GM12878 (cell line): Measurements from ENCODE around the gene C10orf105. TPM values are rescaled to one million over a fixed set of nuclear protein-coding genes. Genes with fewer than 3 reads are reported as not detected.

Experiments
- ATAC-seq: fragments of 200-7000 bp; cut with Tn5 transposase; 3 replicates; pipeline ENCODE4 v1.9.1; 2020; ENCODE audit warnings: mild to moderate bottlenecking, moderate library complexity
- BruUV-seq: library from RNA; stranded (reverse); fragments of 400-500 nt; replicated peaks from 2 replicates; lab custom pipeline; 2021; lab: Mats Ljungman, UMichigan
- CTCF ChIA-PET: fragments of 300-600 bp; sonication (Branson Sonifier 250); formaldehyde crosslinking; extraction: SDS; loops from one replicate; lab custom pipeline; 2021; ENCODE audit warnings: inconsistent platforms; lab: Yijun Ruan, JAX
- POLR2A ChIA-PET: fragments of 350-600 bp; formaldehyde crosslinking; extraction: SDS; loops from one replicate; lab custom pipeline; 2021; ENCODE audit warnings: inconsistent platforms; lab: Charles Lee
- RAD21 ChIA-PET: fragments of 300-600 bp; sonication (Branson Sonifier 250); formaldehyde crosslinking; loops from one replicate; lab custom pipeline; 2023; ENCODE audit warnings: antibody characterized with exemption; ENCODE audit not compliant: unreplicated experiment; lab: Charles Lee
- SMC1A ChIA-PET: fragments of 300-600 bp; sonication (Branson Sonifier 250); formaldehyde crosslinking; loops from one replicate; lab custom pipeline; 2023; ENCODE audit not compliant: unreplicated experiment, uncharacterized antibody; lab: Charles Lee
- DNase-seq: peaks from one replicate; pipeline ENCODE4 v3.0.0-alpha.2; 2011; ENCODE audit warnings: low read depth, low spot score
- FAIRE-seq: peaks from 3 replicates; lab custom pipeline; 2011; peaks lifted over from hg19 to GRCh38; lab: Jason Lieb, UNC
- H2AFZ ChIP-seq: 2 replicates; pipeline ENCODE4 v1.6.0; 2011; ENCODE audit warnings: low read depth, low read length, control low read depth; ENCODE audit not compliant: control insufficient read depth
- H3K27ac ChIP-seq: 2 replicates; pipeline ENCODE4 v1.5.1; 2011; ENCODE audit warnings: control low read depth; ENCODE audit not compliant: control insufficient read depth, insufficient read depth
- H3K27me3 ChIP-seq, 2 experiments: replicated peaks in 1 of 2; 2 replicates each; pipeline versions ENCODE4 v1.6.0 to v1.6.1; 2011; ENCODE audit warnings: low read length in 1 of 2; ENCODE audit not compliant: control insufficient read depth in 2 of 2, insufficient read depth in 2 of 2
- H3K36me3 ChIP-seq, 2 experiments: 2 replicates each; pipeline ENCODE4 v1.5.1; 2011; ENCODE audit warnings: low read length in 1 of 2; ENCODE audit not compliant: control insufficient read depth in 2 of 2, insufficient read depth in 2 of 2
- H3K4me1 ChIP-seq: 2 replicates; pipeline ENCODE4 v1.6.1; 2011; ENCODE audit warnings: mild to moderate bottlenecking, low read length, moderate library complexity, mixed read lengths; ENCODE audit not compliant: control insufficient read depth, insufficient read depth
- H3K4me2 ChIP-seq: 2 replicates; pipeline ENCODE4 v1.6.0; 2011; ENCODE audit warnings: control low read depth; ENCODE audit not compliant: control insufficient read depth, insufficient read depth
- H3K4me3 ChIP-seq: fragments of 200-600 bp; sonication (generic); 2 replicates; pipeline ENCODE4 v1.5.1; 2016
- H3K79me2 ChIP-seq: 2 replicates; pipeline ENCODE4 v1.6.0; 2011; ENCODE audit warnings: low read length; ENCODE audit not compliant: control insufficient read depth, insufficient read depth
- H3K9ac ChIP-seq: 2 replicates; pipeline ENCODE4 v1.8.0; 2011; ENCODE audit warnings: low read length, control low read depth, mixed read lengths; ENCODE audit not compliant: control insufficient read depth, insufficient read depth
- H3K9me3 ChIP-seq: replicated peaks from 3 replicates; pipeline ENCODE4 v1.5.1; 2011; ENCODE audit warnings: mild to moderate bottlenecking, low read length; ENCODE audit not compliant: control insufficient read depth, insufficient read depth
- H4K20me1 ChIP-seq: 2 replicates; pipeline ENCODE4 v1.6.0; 2011; ENCODE audit not compliant: control insufficient read depth, insufficient read depth
- BHLHE40 ChIP-seq, 2 experiments: fragments of 450-650 bp in 1 of 2; IDR thresholded peaks; 2 replicates each; pipeline ENCODE4 v1.6.1; 2011 to 2017; ENCODE audit warnings: low read depth in 2 of 2, borderline replicate concordance in 1 of 2, improper control_type of control experiment in 1 of 2, low read length in 1 of 2, mild to moderate bottlenecking in 1 of 2
- IKZF1 ChIP-seq: fragments of 450-650 bp; conservative IDR thresholded peaks from 2 replicates; pipeline ENCODE4 v1.6.1; 2017; ENCODE audit warnings: antibody characterized with exemption, mild to moderate bottlenecking
- IKZF2 ChIP-seq, 2 experiments: fragments of 450-650 bp; IDR thresholded peaks; 2 replicates each; pipeline ENCODE4 v1.6.1; 2017; ENCODE audit warnings: mild to moderate bottlenecking in 2 of 2, moderate library complexity in 2 of 2
- KAT2A ChIP-seq: conservative IDR thresholded peaks from 2 replicates; pipeline ENCODE4 v1.6.1; 2011; ENCODE audit warnings: low read depth, low read length; ENCODE audit not compliant: control insufficient read depth
- MYB ChIP-seq: fragments of 150-350 bp; IDR thresholded peaks from 2 replicates; pipeline ENCODE4 v1.6.1; 2014; ENCODE audit warnings: mild to moderate bottlenecking, low read depth, low read length, borderline replicate concordance
- NFYB ChIP-seq: IDR thresholded peaks from 2 replicates; pipeline ENCODE4 v1.6.1; 2011; ENCODE audit warnings: low read depth, mild to moderate bottlenecking, low read length, improper control_type of control experiment, moderate library complexity; ENCODE audit not compliant: insufficient read depth
- RUNX3 ChIP-seq: IDR thresholded peaks from 2 replicates; pipeline ENCODE4 v1.6.1; 2012; ENCODE audit warnings: low read length, inconsistent platforms
- SMARCA5 ChIP-seq: fragments of 450-650 bp; IDR thresholded peaks from 2 replicates; pipeline ENCODE4 v1.6.1; 2017; ENCODE audit warnings: mild to moderate bottlenecking
- SRF ChIP-seq, 2 experiments: IDR thresholded peaks; 2 replicates each; pipeline ENCODE4 v1.6.1; 2011; ENCODE audit warnings: low read depth in 2 of 2, low read length in 2 of 2, mild to moderate bottlenecking in 1 of 2, moderate library complexity in 1 of 2
- STAT3 ChIP-seq: IDR thresholded peaks from 2 replicates; pipeline ENCODE4 v1.6.1; 2011; ENCODE audit warnings: low read depth, low read length, improper control_type of control experiment
- ZZZ3 ChIP-seq: IDR thresholded peaks from 2 replicates; pipeline ENCODE4 v1.6.1; 2011; ENCODE audit warnings: low read depth; ENCODE audit not compliant: control insufficient read depth, insufficient read length
- WGBS: methylation state at CpG from one replicate; pipeline ENCODE4 v1.1.6; 2016; ENCODE audit warnings: low lambda C conversion rate; ENCODE audit not compliant: insufficient replicate concordance, insufficient coverage; ENCODE audit errors: missing lambda C conversion rate; 5-methylcytosine and 5-hydroxymethylcytosine counted together
- in situ Hi-C: fragments of 300-500 bp; cut with MboI; formaldehyde crosslinking; loops from 9 replicates; pipeline ENCODE4 v1.14.3; 2018; ENCODE audit warnings: mixed read lengths
- intact Hi-C: fragments of 100-400 bp; cut with micrococcal nuclease; formaldehyde crosslinking; loops from one replicate; pipeline ENCODE4 v1.14.2; 2022; ENCODE audit not compliant: unreplicated experiment
- polyA plus RNA-seq, 11 experiments: library from polyadenylated mRNA; depleted of rRNA in 4 of 11; unstranded in 6 of 11; stranded (reverse) in 5 of 11; fragments of >200 nt; fragmentation: Nextera tagmentation in 4 of 11; fragmentation: Illumina TruSeq in 1 of 11; extraction: Ambion mirVana in 4 of 11; extraction: Trizol in 1 of 11; gene quantifications; 1 replicate in 1 of 11; 2 replicates in 10 of 11; pipeline versions ENCODE4 v1.2.1 to v1.2.3, GENCODE V29; 2011 to 2016; ENCODE audit warnings: inconsistent platforms in 2 of 11, missing spikeins in 2 of 11, low read depth in 1 of 11
- total RNA-seq, 4 experiments: library from RNA; depleted of rRNA in 3 of 4; stranded (reverse); fragments of >200 nt in 3 of 4; fragmentation: Illumina TruSeq in 1 of 4; extraction: Trizol in 1 of 4; gene quantifications; 2 replicates each; pipeline versions ENCODE4 v1.2.1 to v1.2.3, GENCODE V29; 2013 to 2021
- TF ChIP-seq, protein P1 (sequence below): IDR thresholded peaks from 2 replicates; pipeline ENCODE4 v1.6.1; 2011; ENCODE audit warnings: borderline replicate concordance, low read depth, mild to moderate bottlenecking, moderate library complexity, mixed read lengths, low read length; ENCODE audit not compliant: insufficient read depth; ENCODE audit errors: extremely low read length
- TF ChIP-seq, protein P2 (sequence below): IDR thresholded peaks from 2 replicates; pipeline ENCODE4 v1.6.1; 2011; ENCODE audit warnings: low read depth, low read length, improper control_type of control experiment, borderline replicate concordance

C10orf105 gene
- total and polyA plus RNA-seq, 10 of the 15 experiments (the other 5 are each of a cell fraction or from before 2014, with no cell fraction given) = 0.04 to 0.06 (median 0.05) TPM; not detected in 7

DNA sequence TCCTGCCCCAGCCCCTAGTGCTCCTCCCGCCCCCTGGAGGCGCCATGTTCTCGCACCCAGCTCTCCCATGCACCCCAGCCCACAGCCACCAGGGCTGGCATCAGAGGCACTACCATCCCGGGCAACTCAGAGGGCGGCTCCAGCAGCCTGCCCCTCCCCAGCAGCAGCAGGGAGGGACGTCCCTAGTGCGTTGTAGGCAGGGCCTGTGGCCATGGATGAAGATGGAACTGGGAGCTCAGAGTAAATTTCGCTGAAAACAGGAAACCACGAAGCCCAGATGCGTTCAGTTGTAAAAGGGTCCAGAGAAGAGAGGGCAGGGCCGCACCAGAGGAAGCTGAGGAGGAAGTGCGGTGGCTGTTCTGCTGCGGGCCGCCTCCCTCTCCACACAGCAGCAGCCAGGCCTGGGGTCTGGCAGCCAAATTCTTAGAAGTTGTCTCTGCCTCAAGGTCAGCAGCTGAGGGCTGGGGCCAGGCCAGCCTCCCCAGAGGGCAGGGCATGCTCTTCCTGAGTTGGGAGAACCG, 29.2 kb upstream of the C10orf105 start (continued):
- TF ChIP-seq, protein P1, sequence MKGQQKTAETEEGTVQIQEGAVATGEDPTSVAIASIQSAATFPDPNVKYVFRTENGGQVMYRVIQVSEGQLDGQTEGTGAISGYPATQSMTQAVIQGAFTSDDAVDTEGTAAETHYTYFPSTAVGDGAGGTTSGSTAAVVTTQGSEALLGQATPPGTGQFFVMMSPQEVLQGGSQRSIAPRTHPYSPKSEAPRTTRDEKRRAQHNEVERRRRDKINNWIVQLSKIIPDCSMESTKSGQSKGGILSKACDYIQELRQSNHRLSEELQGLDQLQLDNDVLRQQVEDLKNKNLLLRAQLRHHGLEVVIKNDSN = no peak

DNA sequence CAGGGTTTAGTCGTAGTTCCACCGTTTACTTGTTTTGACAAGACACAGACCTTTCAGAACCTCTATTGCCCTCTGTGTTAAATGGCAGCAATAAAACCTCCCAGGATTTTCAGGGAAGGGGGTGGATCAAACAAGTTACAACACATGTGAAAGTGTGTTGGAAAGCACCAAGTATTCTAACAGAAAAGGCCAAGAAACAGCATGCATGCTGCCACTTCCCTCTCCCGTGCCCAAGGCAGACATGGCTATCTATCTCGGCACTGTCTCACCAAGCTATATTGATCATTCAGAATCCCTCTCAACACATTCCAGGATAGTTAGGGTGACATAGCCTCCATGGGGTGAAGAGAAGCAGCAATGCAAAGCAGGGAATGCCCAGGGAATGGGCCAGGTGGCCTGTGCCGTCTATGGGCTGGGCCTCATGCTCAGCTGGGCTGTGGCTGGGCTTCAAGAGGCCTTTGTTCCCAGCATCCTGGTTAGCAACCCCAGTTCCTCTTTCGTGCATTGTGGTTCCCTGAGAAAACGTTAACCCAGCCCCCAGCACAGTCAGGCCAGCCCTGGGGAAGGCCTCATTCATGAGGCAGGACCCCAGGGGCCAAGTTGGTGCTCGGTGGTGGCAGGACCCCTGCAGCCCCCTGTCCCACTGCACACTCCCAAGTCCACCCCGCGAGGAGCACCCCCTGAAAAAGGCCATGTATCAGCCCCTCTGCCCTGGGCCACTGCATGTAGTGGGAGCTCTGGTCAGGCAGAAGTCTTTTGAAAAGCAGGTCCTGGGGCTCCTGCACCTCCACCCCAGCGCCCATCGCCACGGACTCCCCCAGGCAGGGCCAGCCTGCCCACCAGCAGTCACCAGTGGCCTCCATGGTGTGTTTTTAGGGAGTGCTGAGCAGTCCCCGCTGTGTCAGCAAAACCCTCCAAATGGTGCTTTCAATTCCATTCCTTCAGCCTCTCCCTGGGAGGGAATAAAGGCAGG, 28.3 kb upstream of the C10orf105 start:
- Histone ChIP-seq H3K4me3 (no peak overlapping the region), H3K27me3 (no peaks in the 10 kb centered on the region), H3K4me1 (peaks cover 45% of the 10 kb centered on the region), H3K4me2 (peak overlapping the region; percentile 23), H3K9ac (peak overlapping the region; percentile 52; the same call in 1 of the 2 replicates), H3K79me2 (no peaks in the 10 kb centered on the region), H2AFZ (peak overlapping the region; percentile 59; the same call in 1 of the 2 replicates), H3K27ac (peak overlapping the region; percentile 77), H3K9me3 (no peaks in the 10 kb centered on the region; the same call in 2 of the 3 replicates), H4K20me1 (no peaks in the 10 kb centered on the region), H3K36me3 (peaks cover 0 to 2% of the 10 kb centered on the region in 2 experiments; a peak in 1 of 4 replicates)
- 72% methylated on average over 14 of the region's 14 CpGs for WGBS
- intact Hi-C loops (loop anchor here (1.0 to 2.0 kb wide), 2 partner anchors 21 kb away; no protein-coding TSS in a partner anchor), in situ Hi-C loops (no loop called here)
- BruUV-seq = TSS peak; percentile 27
- ChIA-PET CTCF (interaction anchor here (1.2 to 2.1 kb wide), 3 partner anchors 20 to 50 kb away, joined by 4 to 8 read pairs (median 4); partner anchors contain the start of gene VSIR), RAD21 (interaction anchor here (0.6 to 2.5 kb wide), 8 partner anchors 15 to 50 kb away, joined by 3 to 6 read pairs (median 3); no protein-coding TSS in a partner anchor), SMC1A (interaction anchor here (0.8 to 1.9 kb wide), 5 partner anchors 9 to 51 kb away, joined by 3 to 6 read pairs (median 4); no protein-coding TSS in a partner anchor), POLR2A (interaction anchor here (1.5 to 2.5 kb wide), 3 partner anchors 10 to 25 kb away, joined by 6 to 10 read pairs (median 9); partner anchors contain the start of gene VSIR)
- ATAC-seq (peak; percentile 81), FAIRE-seq (peak; percentile 90), DNase-seq (peak; percentile 52)
- TF ChIP-seq NFYB (no peak), STAT3 (no peak), SRF (IDR thresholded peaks at IDR 0.05; ENCODE audit: low read depth in 2 of 2, low read length in 2 of 2) (no peak), SMARCA5 (no peak), KAT2A (no peak), RUNX3 (peak; percentile 87), MYB (no peak), ZZZ3 (no peak), IKZF2 (IDR thresholded peaks at IDR 0.05) (peak; percentile 84 to 86; a peak in 3 of 4 replicates), BHLHE40 (IDR thresholded peaks at IDR 0.05; ENCODE audit: borderline replicate concordance in 1 of 2, low read depth in 2 of 2, low read length in 1 of 2) (peak in 1 of 2 experiments; percentile 58; a peak in 1 of 4 replicates), IKZF1 (peak; percentile 85)
- TF ChIP-seq, protein P1 = no peak
- TF ChIP-seq, protein P2, sequence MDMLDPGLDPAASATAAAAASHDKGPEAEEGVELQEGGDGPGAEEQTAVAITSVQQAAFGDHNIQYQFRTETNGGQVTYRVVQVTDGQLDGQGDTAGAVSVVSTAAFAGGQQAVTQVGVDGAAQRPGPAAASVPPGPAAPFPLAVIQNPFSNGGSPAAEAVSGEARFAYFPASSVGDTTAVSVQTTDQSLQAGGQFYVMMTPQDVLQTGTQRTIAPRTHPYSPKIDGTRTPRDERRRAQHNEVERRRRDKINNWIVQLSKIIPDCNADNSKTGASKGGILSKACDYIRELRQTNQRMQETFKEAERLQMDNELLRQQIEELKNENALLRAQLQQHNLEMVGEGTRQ = peak; percentile 48
